Nephron progenitor cell (in vitro differentiated cells): ENCODE data around the gene ZPBP2.

ENCODE experiments used
- DNase-seq: peaks from one replicate; pipeline ENCODE4 v3.0.0; 2021
- H3K27ac Mint-ChIP-seq: 2 replicates; pipeline ENCODE4 v1.8.0; 2021; ENCODE audit warnings: mild to moderate bottlenecking, moderate library complexity, mixed read lengths
- H3K27me3 Mint-ChIP-seq: 2 replicates; pipeline ENCODE4 v1.8.0; 2021; ENCODE audit warnings: mild to moderate bottlenecking, low read depth, mixed read lengths; ENCODE audit not compliant: poor library complexity
- H3K36me3 Mint-ChIP-seq: 2 replicates; pipeline ENCODE4 v1.8.0; 2021; ENCODE audit warnings: low read depth, mixed read lengths
- H3K4me1 Mint-ChIP-seq: 2 replicates; pipeline ENCODE4 v1.8.0; 2021; ENCODE audit warnings: mixed read lengths
- H3K4me3 Mint-ChIP-seq: 2 replicates; pipeline ENCODE4 v1.8.0; 2021; ENCODE audit warnings: mild to moderate bottlenecking, moderate library complexity, mixed read lengths
- H3K9me3 Mint-ChIP-seq: 2 replicates; pipeline ENCODE4 v1.8.0; 2021; ENCODE audit warnings: mild to moderate bottlenecking, moderate library complexity, mixed read lengths
- CTCF ChIP-seq: fragments of 200-600 bp; sonication (generic); IDR thresholded peaks from 2 replicates; pipeline ENCODE4 v1.5.0; 2021; ENCODE audit warnings: antibody characterized with exemption

ZPBP2 gene

GRCh38 chr17:39823407-39824054 is 44.5 kb upstream of the ZPBP2 start:
- no peak overlapping the region for H3K4me3 Mint-ChIP-seq
- peaks cover 36% of the 10 kb centered on the region for H3K9me3 Mint-ChIP-seq
- no peak for TF ChIP-seq CTCF
- H3K27me3 Mint-ChIP-seq: peaks cover 4% of the 10 kb centered on the region
- H3K27ac Mint-ChIP-seq: no peak overlapping the region
- H3K36me3 Mint-ChIP-seq: peaks cover 6% of the 10 kb centered on the region
- DNase-seq: no peak
- H3K4me1 Mint-ChIP-seq: no peaks in the 10 kb centered on the region

- DNase-seq: no peak
- peaks cover 36% of the 10 kb centered on the region for H3K9me3 Mint-ChIP-seq
- no peak overlapping the region for H3K4me3 Mint-ChIP-seq
- peaks cover 7% of the 10 kb centered on the region for H3K27me3 Mint-ChIP-seq
- H3K36me3 Mint-ChIP-seq: peaks cover 6% of the 10 kb centered on the region
- no peaks in the 10 kb centered on the region for H3K4me1 Mint-ChIP-seq
- H3K27ac Mint-ChIP-seq: no peak overlapping the region
- no peak for TF ChIP-seq CTCF
Observed at GRCh38 chr17:39826334-39826733, 41.7 kb upstream of the ZPBP2 start.

- DNase-seq: no peak
- Mint-ChIP-seq H3K27ac (no peak overlapping the region), H3K27me3 (peaks cover 13% of the 10 kb centered on the region), H3K36me3 (no peaks in the 10 kb centered on the region), H3K9me3 (peaks cover 23% of the 10 kb centered on the region), H3K4me1 (no peaks in the 10 kb centered on the region), H3K4me3 (no peak overlapping the region)
- no peak for TF ChIP-seq CTCF
Observed at GRCh38 chr17:39828443-39828842, 39.6 kb upstream of the ZPBP2 start.

GRCh38 chr17:39831588-39831987 is 36.4 kb upstream of the ZPBP2 start:
- no peaks in the 10 kb centered on the region for H3K4me1 Mint-ChIP-seq
- no peaks in the 10 kb centered on the region for H3K36me3 Mint-ChIP-seq
- H3K27ac Mint-ChIP-seq: no peak overlapping the region
- H3K27me3 Mint-ChIP-seq: peaks cover 35% of the 10 kb centered on the region
- no peak for TF ChIP-seq CTCF
- H3K4me3 Mint-ChIP-seq: no peak overlapping the region
- H3K9me3 Mint-ChIP-seq: peaks cover 18% of the 10 kb centered on the region
- no peak for DNase-seq

GRCh38 chr17:39834017-39834416 is 34.0 kb upstream of the ZPBP2 start:
- Mint-ChIP-seq H3K36me3 (peaks cover 8% of the 10 kb centered on the region), H3K4me3 (no peak overlapping the region), H3K4me1 (no peaks in the 10 kb centered on the region), H3K9me3 (peaks cover 37% of the 10 kb centered on the region), H3K27ac (no peak overlapping the region), H3K27me3 (peaks cover 39% of the 10 kb centered on the region)
- no peak for TF ChIP-seq CTCF
- no peak for DNase-seq
